Measurements from ENCODE around the gene LIPC. TPM values are rescaled to one million over a fixed set of nuclear protein-coding genes. Genes with fewer than 3 reads are reported as not detected.
A peak's percentile ranks its signal among the peaks of the same experiment; 100 is the strongest.

The LIPC gene
- total RNA-seq, 2 experiments from 2014 or later: not detected

GRCh38 chr15:58451826-58452225 lies 20.0 kb downstream of the LIPC start:
- Mint-ChIP-seq H3K27ac (no peak overlapping the region), H3K9me3 (no peaks in the 10 kb centered on the region), H3K27me3 (no peaks in the 10 kb centered on the region), H3K4me3 (no peak overlapping the region), H3K4me1 (ENCODE audit: low read depth) (peaks cover 19% of the 10 kb centered on the region), H3K36me3 (no peaks in the 10 kb centered on the region)
- intact Hi-C loops (cut with micrococcal nuclease): loop anchor here (10.0 kb wide), 1 partner anchor 293 kb away; the partner anchor contains the start of gene ADAM10
- ChIA-PET POLR2A (no interaction called here), CTCF (no interaction called here)
- DNase-seq: no peak

DNA sequence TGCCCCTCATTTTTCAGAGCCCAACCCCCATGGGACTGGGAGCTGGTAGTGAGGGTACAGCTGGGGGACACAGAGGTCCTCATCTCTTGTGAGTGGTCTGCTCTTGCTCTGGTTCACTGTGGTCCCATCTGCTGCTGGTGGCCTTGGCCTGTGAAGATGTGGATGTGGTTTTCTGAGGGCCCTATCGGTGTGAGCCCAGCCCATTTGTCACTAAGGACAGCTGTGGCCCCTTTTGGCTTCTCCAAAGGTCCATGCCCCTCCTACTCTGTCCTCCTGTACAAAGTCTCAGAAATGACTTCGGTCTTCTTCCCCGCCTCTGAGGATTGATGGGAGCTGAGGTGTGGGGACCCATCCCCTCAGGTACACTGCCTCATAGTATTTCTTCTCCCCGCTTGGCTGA lies 21.0 kb downstream of the LIPC start:
- Mint-ChIP-seq H3K9me3 (no peaks in the 10 kb centered on the region), H3K27me3 (no peaks in the 10 kb centered on the region), H3K4me3 (no peak overlapping the region), H3K4me1 (ENCODE audit: low read depth) (peaks cover 26% of the 10 kb centered on the region), H3K27ac (no peak overlapping the region), H3K36me3 (no peaks in the 10 kb centered on the region)
- no peak for DNase-seq
- CTCF ChIA-PET: no interaction called here
- POLR2A ChIA-PET: no interaction called here
- intact Hi-C loops (cut with micrococcal nuclease): loop anchor here (10.0 kb wide), 1 partner anchor 292 kb away; the partner anchor contains the start of gene ADAM10

- ChIA-PET CTCF (interaction anchor here (0.7 to 1.2 kb wide), 2 partner anchors 11 to 91 kb away, joined by 3 to 5 read pairs; no protein-coding TSS in a partner anchor), POLR2A (no interaction called here)
- no peaks in the 10 kb centered on the region for H3K36me3 Mint-ChIP-seq
- H3K27me3 Mint-ChIP-seq: no peaks in the 10 kb centered on the region
- intact Hi-C loops (cut with micrococcal nuclease): loop anchor here (10.0 kb wide), 1 partner anchor 291 kb away; the partner anchor contains the start of gene ADAM10
- DNase-seq: peak; percentile 81
- peaks cover 40% of the 10 kb centered on the region for H3K4me1 Mint-ChIP-seq (ENCODE audit: low read depth)
- no peaks in the 10 kb centered on the region for H3K9me3 Mint-ChIP-seq
- no peak overlapping the region for H3K4me3 Mint-ChIP-seq
- peak overlapping the region; percentile 76 for H3K27ac Mint-ChIP-seq
Observed at GRCh38 chr15:58453931-58454793, 22.4 kb downstream of the LIPC start.

GRCh38 chr15:58454950-58455401 lies 23.2 kb downstream of the LIPC start:
- Mint-ChIP-seq H3K27ac (no peak overlapping the region), H3K4me3 (no peak overlapping the region), H3K36me3 (no peaks in the 10 kb centered on the region), H3K9me3 (no peaks in the 10 kb centered on the region), H3K27me3 (no peaks in the 10 kb centered on the region), H3K4me1 (ENCODE audit: low read depth) (peaks cover 44% of the 10 kb centered on the region)
- no peak for DNase-seq
- ChIA-PET POLR2A (no interaction called here), CTCF (interaction anchor here (1.2 kb wide), 1 partner anchor 12 kb away, joined by 5 read pairs; no protein-coding TSS in a partner anchor)
- intact Hi-C loops (cut with micrococcal nuclease): loop anchor here (5.0 to 10.0 kb wide), 2 partner anchors 123 to 290 kb away; partner anchors contain the start of gene ADAM10

- no peaks in the 10 kb centered on the region for H3K9me3 Mint-ChIP-seq
- DNase-seq: peak; percentile 53
- ChIA-PET CTCF (interaction anchor here (3.2 kb wide), 1 partner anchor 12 kb away, joined by 9 read pairs; no protein-coding TSS in a partner anchor), POLR2A (interaction anchor here (0.6 to 1.3 kb wide), 3 partner anchors 10 to 20 kb away, joined by 3 to 5 read pairs (median 5); no protein-coding TSS in a partner anchor)
- H3K4me3 Mint-ChIP-seq: no peak overlapping the region
- intact Hi-C loops (cut with micrococcal nuclease): loop anchor here (1.0 to 10.0 kb wide), 3 partner anchors 16 to 287 kb away; partner anchors contain the start of gene ADAM10
- peak overlapping the region; percentile 66 for H3K27ac Mint-ChIP-seq
- no peaks in the 10 kb centered on the region for H3K36me3 Mint-ChIP-seq
- peaks cover 47% of the 10 kb centered on the region for H3K4me1 Mint-ChIP-seq (ENCODE audit: low read depth)
- no peaks in the 10 kb centered on the region for H3K27me3 Mint-ChIP-seq
Observed at GRCh38 chr15:58457466-58457965, 25.7 kb downstream of the LIPC start.

- CTCF ChIA-PET: interaction anchor here (3.2 kb wide), 1 partner anchor 12 kb away, joined by 9 read pairs; no protein-coding TSS in a partner anchor
- intact Hi-C loops (cut with micrococcal nuclease): loop anchor here (5.0 to 10.0 kb wide), 2 partner anchors 126 to 287 kb away; partner anchors contain the start of gene ADAM10
- Mint-ChIP-seq H3K4me1 (ENCODE audit: low read depth) (peaks cover 50% of the 10 kb centered on the region), H3K27me3 (no peaks in the 10 kb centered on the region), H3K4me3 (no peak overlapping the region), H3K27ac (no peak overlapping the region), H3K9me3 (no peaks in the 10 kb centered on the region), H3K36me3 (no peaks in the 10 kb centered on the region)
- DNase-seq: no peak
- POLR2A ChIA-PET: interaction anchor here (0.6 to 1.3 kb wide), 4 partner anchors 10 to 19 kb away, joined by 3 to 5 read pairs (median 3); no protein-coding TSS in a partner anchor
Observed at GRCh38 chr15:58458076-58458475, 26.3 kb downstream of the LIPC start.

DNA sequence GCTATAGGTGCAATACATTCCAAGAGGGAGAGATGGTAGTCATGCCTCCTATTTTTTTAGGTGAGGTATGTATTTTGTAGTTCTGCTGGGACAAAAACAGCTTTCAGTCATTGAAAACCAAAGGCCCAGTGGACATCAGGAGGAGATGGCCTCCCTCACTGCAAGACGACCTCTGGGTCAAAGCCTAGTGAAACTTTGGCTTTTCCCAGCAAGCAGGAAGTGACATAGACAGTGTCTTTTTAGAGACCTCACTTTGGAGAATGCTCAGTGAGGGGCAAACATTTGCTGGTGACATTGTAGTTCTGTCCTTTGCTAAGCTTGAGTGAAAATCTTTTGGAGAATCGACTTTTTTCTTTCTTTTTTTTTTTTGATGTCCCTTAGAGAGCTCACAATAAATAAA lies 27.3 kb downstream of the LIPC start:
- DNase-seq: no peak
- Mint-ChIP-seq H3K9me3 (no peaks in the 10 kb centered on the region), H3K27me3 (no peaks in the 10 kb centered on the region), H3K27ac (no peak overlapping the region), H3K4me3 (no peak overlapping the region), H3K4me1 (ENCODE audit: low read depth) (peaks cover 55% of the 10 kb centered on the region), H3K36me3 (no peaks in the 10 kb centered on the region)
- POLR2A ChIA-PET: interaction anchor here (0.6 to 1.3 kb wide), 2 partner anchors 14 to 925 kb away, joined by 3 read pairs; no protein-coding TSS in a partner anchor
- CTCF ChIA-PET: interaction anchor here (3.2 kb wide), 1 partner anchor 11 kb away, joined by 9 read pairs; no protein-coding TSS in a partner anchor
- intact Hi-C loops (cut with micrococcal nuclease): loop anchor here (5.0 to 10.0 kb wide), 2 partner anchors 127 to 286 kb away; partner anchors contain the start of gene ADAM10

DNA sequence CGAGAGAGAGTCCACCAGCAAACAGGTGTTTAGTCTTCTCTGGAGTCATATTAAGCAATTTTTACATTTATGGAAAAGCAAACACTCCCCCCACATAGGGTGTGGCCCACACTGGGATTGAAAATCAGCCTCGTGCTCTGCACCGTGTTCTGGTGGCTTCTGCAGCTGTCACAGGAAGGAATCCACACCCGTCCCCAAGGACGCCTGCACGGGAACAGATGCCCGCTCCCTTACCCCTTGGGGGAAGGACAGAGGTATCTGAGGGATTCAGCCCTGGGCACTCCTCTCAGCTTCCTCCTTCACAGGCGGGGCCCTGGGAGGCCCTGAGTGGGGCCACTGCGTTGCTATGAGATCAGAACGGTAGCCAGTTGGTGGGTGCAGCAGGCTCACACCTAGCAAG lies 27.8 kb downstream of the LIPC start:
- no peak for DNase-seq
- H3K27me3 Mint-ChIP-seq: no peaks in the 10 kb centered on the region
- H3K36me3 Mint-ChIP-seq: no peaks in the 10 kb centered on the region
- no peak overlapping the region for H3K27ac Mint-ChIP-seq
- CTCF ChIA-PET: interaction anchor here (0.6 to 3.2 kb wide), 2 partner anchors 10 to 131 kb away, joined by 3 to 9 read pairs; no protein-coding TSS in a partner anchor
- intact Hi-C loops (cut with micrococcal nuclease): loop anchor here (5.0 to 10.0 kb wide), 2 partner anchors 127 to 285 kb away; partner anchors contain the start of gene ADAM10
- H3K4me3 Mint-ChIP-seq: no peak overlapping the region
- no peaks in the 10 kb centered on the region for H3K9me3 Mint-ChIP-seq
- H3K4me1 Mint-ChIP-seq (ENCODE audit: low read depth): peaks cover 53% of the 10 kb centered on the region
- POLR2A ChIA-PET: interaction anchor here (1.3 kb wide), 1 partner anchor 14 kb away, joined by 3 read pairs; no protein-coding TSS in a partner anchor

DNA sequence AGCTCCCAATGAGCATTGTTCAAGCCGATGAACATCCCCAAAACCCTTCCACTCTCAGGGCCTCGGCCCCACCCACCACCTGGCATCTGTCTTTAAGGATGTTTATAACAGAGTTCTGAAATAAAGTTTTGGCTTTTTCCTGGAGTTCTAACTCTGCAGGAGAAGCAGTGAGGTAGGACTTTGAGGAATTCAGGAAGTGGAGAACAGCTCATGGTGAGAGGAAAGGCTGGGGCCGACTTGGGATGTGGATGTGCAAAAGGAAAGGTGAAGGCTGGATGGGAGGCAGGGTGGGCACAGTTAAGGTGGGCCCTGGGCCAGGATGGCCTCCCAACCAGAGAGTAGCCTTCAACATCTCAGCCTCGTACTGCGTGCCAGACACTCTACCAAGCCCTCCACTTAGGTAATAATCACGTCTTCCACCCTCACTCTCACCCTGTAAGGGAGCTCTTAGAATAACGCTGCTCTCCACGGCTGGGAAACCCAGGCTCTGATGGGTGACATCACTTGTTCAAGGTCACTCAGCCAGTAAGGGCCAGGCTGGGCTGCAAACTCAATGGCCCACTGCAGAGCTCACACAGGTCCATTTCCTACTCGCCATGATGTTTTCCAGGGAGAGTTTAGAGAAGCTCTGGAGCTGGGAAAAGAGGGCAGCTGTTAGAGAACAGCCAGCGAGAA lies 28.5 kb downstream of the LIPC start:
- H3K27ac Mint-ChIP-seq: no peak overlapping the region
- no peak overlapping the region for H3K4me3 Mint-ChIP-seq
- intact Hi-C loops (cut with micrococcal nuclease): no loop called here
- DNase-seq: no peak
- no peaks in the 10 kb centered on the region for H3K36me3 Mint-ChIP-seq
- POLR2A ChIA-PET: interaction anchor here (1.0 to 1.7 kb wide), 2 partner anchors 10 to 12 kb away, joined by 3 to 6 read pairs; no protein-coding TSS in a partner anchor
- H3K9me3 Mint-ChIP-seq: no peaks in the 10 kb centered on the region
- H3K4me1 Mint-ChIP-seq (ENCODE audit: low read depth): peaks cover 46% of the 10 kb centered on the region
- CTCF ChIA-PET: interaction anchor here (0.6 to 3.2 kb wide), 2 partner anchors 9 to 131 kb away, joined by 3 to 9 read pairs; no protein-coding TSS in a partner anchor
- H3K27me3 Mint-ChIP-seq: no peaks in the 10 kb centered on the region

DNA sequence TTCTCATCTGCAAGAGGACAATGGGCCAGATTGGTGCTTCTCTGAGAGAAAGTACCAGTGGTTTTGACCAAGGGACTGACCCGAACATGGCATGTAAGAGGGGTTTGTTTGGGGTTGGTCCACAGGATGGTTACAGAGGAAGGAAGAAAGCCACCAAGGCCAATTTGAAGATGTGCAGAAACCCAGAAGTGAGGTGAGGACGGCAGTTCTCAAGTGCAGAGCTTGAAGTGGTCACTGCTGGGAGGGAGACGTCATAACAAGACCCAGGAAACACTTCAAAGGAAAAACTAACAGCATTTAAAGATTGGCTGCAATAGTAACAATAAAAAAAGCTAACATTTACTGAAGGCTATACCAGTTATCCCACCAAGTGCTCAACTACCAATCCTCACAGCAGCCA lies 29.1 kb downstream of the LIPC start:
- Mint-ChIP-seq H3K9me3 (no peaks in the 10 kb centered on the region), H3K36me3 (no peaks in the 10 kb centered on the region), H3K27me3 (no peaks in the 10 kb centered on the region), H3K27ac (no peak overlapping the region), H3K4me1 (ENCODE audit: low read depth) (peaks cover 45% of the 10 kb centered on the region), H3K4me3 (no peak overlapping the region)
- DNase-seq: no peak
- intact Hi-C loops (cut with micrococcal nuclease): no loop called here
- CTCF ChIA-PET: interaction anchor here (3.2 kb wide), 1 partner anchor 9 kb away, joined by 9 read pairs; no protein-coding TSS in a partner anchor
- POLR2A ChIA-PET: interaction anchor here (1.0 to 1.7 kb wide), 2 partner anchors 9 to 12 kb away, joined by 3 to 6 read pairs; no protein-coding TSS in a partner anchor

- POLR2A ChIA-PET: no interaction called here
- no peak overlapping the region for H3K27ac Mint-ChIP-seq
- CTCF ChIA-PET: no interaction called here
- peaks cover 51% of the 10 kb centered on the region for H3K4me1 Mint-ChIP-seq (ENCODE audit: low read depth)
- no peaks in the 10 kb centered on the region for H3K27me3 Mint-ChIP-seq
- no peak for DNase-seq
- intact Hi-C loops (cut with micrococcal nuclease): no loop called here
- no peaks in the 10 kb centered on the region for H3K36me3 Mint-ChIP-seq
- no peaks in the 10 kb centered on the region for H3K9me3 Mint-ChIP-seq
- H3K4me3 Mint-ChIP-seq: no peak overlapping the region
Observed at GRCh38 chr15:58462547-58462946, 30.8 kb downstream of the LIPC start.
